ENCODE measurements around the gene C1orf50.

GRCh38 chr1:42820813-42821212, 53.8 kb downstream of the C1orf50 start:
- no peak for TF ChIP-seq REST (IDR thresholded peaks at IDR 0.05; ENCODE audit: insufficient read depth in 1 of 2, low read depth in 2 of 2, low read length in 2 of 2)
- no peak for TF ChIP-seq TAF1 (IDR thresholded peaks at IDR 0.05; ENCODE audit: borderline replicate concordance, insufficient read depth, low read length)
- TF ChIP-seq FOXP2 (optimal IDR thresholded peaks at IDR 0.05; ENCODE audit: borderline replicate concordance, extremely low read depth, extremely low read length, insufficient read depth), result no peak
- TF ChIP-seq POLR2AphosphoS5 (IDR thresholded peaks at IDR 0.05; ENCODE audit: low read depth, low read length), result no peak

Data from PFSK-1 (cell line).